HG02798 (cell line): ENCODE measurements around the gene CHMP6.
"Not testable (repeated sequence)": the region's sequence is repeated elsewhere in the genome, so short reads cannot be mapped to it uniquely, and the experiment has no call there.

ENCODE experiments used
- ATAC-seq: cut with Tn5 transposase; IDR thresholded peaks from one replicate; pipeline ENCODE4 v1.9.1; 2021; ENCODE audit warnings: mild to moderate bottlenecking; ENCODE audit not compliant: unreplicated experiment, poor library complexity

CHMP6 gene

GRCh38 chr17:81027038-81027437 lies 35.4 kb downstream of the CHMP6 start:
- no peak for ATAC-seq

GRCh38 chr17:81027591-81028505 lies 36.2 kb downstream of the CHMP6 start:
- ATAC-seq, result no peak

GRCh38 chr17:81028506-81028858 lies 36.8 kb downstream of the CHMP6 start:
- no peak for ATAC-seq

GRCh38 chr17:81029859-81030258 lies 38.2 kb downstream of the CHMP6 start:
- ATAC-seq, result no peak

- ATAC-seq, result not testable (repeated sequence)
Observed at GRCh38 chr17:81030312-81030711, 38.7 kb downstream of the CHMP6 start.

- no peak for ATAC-seq
Observed at GRCh38 chr17:81030741-81031565, 39.3 kb downstream of the CHMP6 start.

GRCh38 chr17:81031566-81032550 lies 40.2 kb downstream of the CHMP6 start:
- no peak for ATAC-seq

GRCh38 chr17:81032641-81033480 lies 41.2 kb downstream of the CHMP6 start:
- no peak for ATAC-seq

- ATAC-seq, result no peak
Observed at GRCh38 chr17:81033535-81034167, 42.0 kb downstream of the CHMP6 start.

GRCh38 chr17:81034168-81034777 lies 42.6 kb downstream of the CHMP6 start:
- no peak for ATAC-seq

GRCh38 chr17:81034779-81035520 lies 43.3 kb downstream of the CHMP6 start, which contains the start of gene BAIAP2:
Gene BAIAP2 (plus strand): TSS chr17:81035151. CDS start chr17:81035255, 104 bp downstream.
- peak; percentile 54 for ATAC-seq

GRCh38 chr17:81035521-81036196 lies 44.0 kb downstream of the CHMP6 start:
- no peak for ATAC-seq

- no peak for ATAC-seq
Observed at GRCh38 chr17:81036197-81036941, 44.7 kb downstream of the CHMP6 start.

- no peak for ATAC-seq
Observed at GRCh38 chr17:81037026-81037797, 45.6 kb downstream of the CHMP6 start.
